GM12864 (cell line): ENCODE results near the gene ARHGEF26.

Experiments used
- DNase-seq: peaks from one replicate; pipeline ENCODE4 v3.0.0-alpha.2; 2011; ENCODE audit warnings: low read depth
- H3K4me3 ChIP-seq: 2 replicates; pipeline ENCODE4 v1.5.1; 2011; ENCODE audit warnings: mild to moderate bottlenecking, low read depth, low read length, control low read depth
- CTCF ChIP-seq: IDR thresholded peaks from 2 replicates; pipeline ENCODE4 v1.5.1; 2011; ENCODE audit warnings: low read depth, mild to moderate bottlenecking, moderate library complexity, low read length, control low read depth, inconsistent platforms; ENCODE audit errors: missing control alignments

ARHGEF26 gene

GRCh38 chr3:154135511-154136173 lies 14.5 kb downstream of the ARHGEF26 start:
- no peak for TF ChIP-seq CTCF
- DNase-seq, result no peak
- H3K4me3 ChIP-seq, result no peak overlapping the region

- H3K4me3 ChIP-seq, result no peak overlapping the region
- DNase-seq, result no peak
- TF ChIP-seq CTCF, result no peak
Measured at GRCh38 chr3:154137036-154137435, 15.8 kb downstream of the ARHGEF26 start.

- no peak for TF ChIP-seq CTCF
- DNase-seq, result no peak
Measured at GRCh38 chr3:154139996-154140436, 18.8 kb downstream of the ARHGEF26 start.

GRCh38 chr3:154142608-154143007 lies 21.4 kb downstream of the ARHGEF26 start:
- no peak for DNase-seq
- H3K4me3 ChIP-seq, result no peak overlapping the region
- no peak for TF ChIP-seq CTCF

More at GRCh38 chr3:154139996-154140436, 18.8 kb downstream of the ARHGEF26 start:
- no peak overlapping the region for H3K4me3 ChIP-seq

GRCh38 chr3:154143873-154144272 lies 22.7 kb downstream of the ARHGEF26 start:
- DNase-seq, result no peak
- TF ChIP-seq CTCF, result no peak
- H3K4me3 ChIP-seq, result no peak overlapping the region

GRCh38 chr3:154144825-154145465 lies 23.8 kb downstream of the ARHGEF26 start:
- H3K4me3 ChIP-seq, result no peak overlapping the region
- DNase-seq, result no peak
- no peak for TF ChIP-seq CTCF

GRCh38 chr3:154148541-154148940 lies 27.4 kb downstream of the ARHGEF26 start:
- no peak for TF ChIP-seq CTCF
- DNase-seq, result no peak
- no peak overlapping the region for H3K4me3 ChIP-seq
